ENCODE results near the gene TFEB.

Gene TFEB

DNA sequence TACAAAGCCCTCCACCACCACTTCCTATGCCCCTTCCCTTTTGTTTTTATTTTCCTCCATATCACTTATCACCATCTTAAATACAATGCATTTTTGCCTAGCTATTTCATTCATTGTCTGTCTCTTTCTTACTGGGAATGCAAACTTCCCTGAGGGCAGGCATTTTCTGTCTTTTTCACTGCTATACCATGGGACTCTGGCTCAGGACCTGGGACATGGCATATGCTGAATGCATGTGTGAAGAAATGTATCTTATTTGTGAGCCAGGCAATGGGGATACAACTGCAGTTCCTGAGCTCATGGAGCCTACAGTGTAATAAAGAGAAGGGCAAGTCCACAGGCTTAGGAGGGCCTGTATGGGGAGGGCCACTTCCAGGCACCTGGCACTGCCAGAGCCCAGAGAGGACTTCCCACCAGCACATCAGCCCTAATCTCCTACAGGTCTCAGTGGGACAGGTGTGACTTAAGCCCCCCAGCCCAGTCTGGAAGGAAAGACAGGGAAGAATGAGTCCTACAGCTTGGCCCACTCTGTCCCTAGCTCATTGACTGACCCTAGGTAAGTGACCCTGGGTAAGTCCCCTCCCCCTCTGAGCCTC, 43.2 kb downstream of the TFEB start:
- Histone ChIP-seq H3K9me3 (ENCODE audit: control insufficient read depth, insufficient read depth, low read depth, low read length) (no peaks in the 10 kb centered on the region), H3K4me3 (ENCODE audit: low read depth, low read length) (no peak overlapping the region), H3K27ac (ENCODE audit: extremely low read depth, low read depth, low read length) (no peak overlapping the region), H3K36me3 (ENCODE audit: control insufficient read depth in 2 of 2, insufficient read depth in 1 of 2, low read length in 2 of 2) (no peaks in the 10 kb centered on the region), H3K4me1 (ENCODE audit: control insufficient read depth, insufficient read depth, low read length) (no peaks in the 10 kb centered on the region)
- TF ChIP-seq ZNF174 (tag by site-specific recombination; IDR thresholded peaks at IDR 0.05) (no peak), OVOL3 (tag by site-specific recombination; IDR thresholded peaks at IDR 0.05) (no peak), RBAK (tag by site-specific recombination; IDR thresholded peaks at IDR 0.05) (no peak), OSR2 (tag by site-specific recombination; IDR thresholded peaks at IDR 0.05) (no peak), ZNF624 (tag by site-specific recombination; IDR thresholded peaks at IDR 0.05) (no peak), ZNF658 (tag by site-specific recombination; IDR thresholded peaks at IDR 0.05) (no peak), ZNF354C (tag by site-specific recombination; IDR thresholded peaks at IDR 0.05; ENCODE audit: borderline replicate concordance, low read depth) (no peak), ZNF211 (tag by site-specific recombination; IDR thresholded peaks at IDR 0.05; ENCODE audit: low read depth) (no peak), ZNF558 (tag by site-specific recombination; IDR thresholded peaks at IDR 0.05) (no peak), ZNF776 (tag by site-specific recombination; IDR thresholded peaks at IDR 0.05; ENCODE audit: borderline replicate concordance) (no peak), MZF1 (tag by site-specific recombination; IDR thresholded peaks at IDR 0.05; ENCODE audit: borderline replicate concordance) (no peak), EGR2 (tag by site-specific recombination; IDR thresholded peaks at IDR 0.05; ENCODE audit: low read depth) (no peak), ZNF664 (tag by site-specific recombination; IDR thresholded peaks at IDR 0.05) (no peak)
- TF ChIP-seq, protein P1, sequence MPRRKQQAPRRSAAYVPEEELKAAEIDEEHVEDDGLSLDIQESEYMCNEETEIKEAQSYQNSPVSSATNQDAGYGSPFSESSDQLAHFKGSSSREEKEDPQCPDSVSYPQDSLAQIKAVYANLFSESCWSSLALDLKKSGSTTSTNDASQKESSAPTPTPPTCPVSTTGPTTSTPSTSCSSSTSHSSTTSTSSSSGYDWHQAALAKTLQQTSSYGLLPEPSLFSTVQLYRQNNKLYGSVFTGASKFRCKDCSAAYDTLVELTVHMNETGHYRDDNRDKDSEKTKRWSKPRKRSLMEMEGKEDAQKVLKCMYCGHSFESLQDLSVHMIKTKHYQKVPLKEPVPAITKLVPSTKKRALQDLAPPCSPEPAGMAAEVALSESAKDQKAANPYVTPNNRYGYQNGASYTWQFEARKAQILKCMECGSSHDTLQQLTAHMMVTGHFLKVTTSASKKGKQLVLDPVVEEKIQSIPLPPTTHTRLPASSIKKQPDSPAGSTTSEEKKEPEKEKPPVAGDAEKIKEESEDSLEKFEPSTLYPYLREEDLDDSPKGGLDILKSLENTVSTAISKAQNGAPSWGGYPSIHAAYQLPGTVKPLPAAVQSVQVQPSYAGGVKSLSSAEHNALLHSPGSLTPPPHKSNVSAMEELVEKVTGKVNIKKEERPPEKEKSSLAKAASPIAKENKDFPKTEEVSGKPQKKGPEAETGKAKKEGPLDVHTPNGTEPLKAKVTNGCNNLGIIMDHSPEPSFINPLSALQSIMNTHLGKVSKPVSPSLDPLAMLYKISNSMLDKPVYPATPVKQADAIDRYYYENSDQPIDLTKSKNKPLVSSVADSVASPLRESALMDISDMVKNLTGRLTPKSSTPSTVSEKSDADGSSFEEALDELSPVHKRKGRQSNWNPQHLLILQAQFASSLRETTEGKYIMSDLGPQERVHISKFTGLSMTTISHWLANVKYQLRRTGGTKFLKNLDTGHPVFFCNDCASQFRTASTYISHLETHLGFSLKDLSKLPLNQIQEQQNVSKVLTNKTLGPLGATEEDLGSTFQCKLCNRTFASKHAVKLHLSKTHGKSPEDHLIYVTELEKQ (tag by site-specific recombination; IDR thresholded peaks at IDR 0.05; ENCODE audit: borderline replicate concordance), result no peak
- TF ChIP-seq, protein P2, sequence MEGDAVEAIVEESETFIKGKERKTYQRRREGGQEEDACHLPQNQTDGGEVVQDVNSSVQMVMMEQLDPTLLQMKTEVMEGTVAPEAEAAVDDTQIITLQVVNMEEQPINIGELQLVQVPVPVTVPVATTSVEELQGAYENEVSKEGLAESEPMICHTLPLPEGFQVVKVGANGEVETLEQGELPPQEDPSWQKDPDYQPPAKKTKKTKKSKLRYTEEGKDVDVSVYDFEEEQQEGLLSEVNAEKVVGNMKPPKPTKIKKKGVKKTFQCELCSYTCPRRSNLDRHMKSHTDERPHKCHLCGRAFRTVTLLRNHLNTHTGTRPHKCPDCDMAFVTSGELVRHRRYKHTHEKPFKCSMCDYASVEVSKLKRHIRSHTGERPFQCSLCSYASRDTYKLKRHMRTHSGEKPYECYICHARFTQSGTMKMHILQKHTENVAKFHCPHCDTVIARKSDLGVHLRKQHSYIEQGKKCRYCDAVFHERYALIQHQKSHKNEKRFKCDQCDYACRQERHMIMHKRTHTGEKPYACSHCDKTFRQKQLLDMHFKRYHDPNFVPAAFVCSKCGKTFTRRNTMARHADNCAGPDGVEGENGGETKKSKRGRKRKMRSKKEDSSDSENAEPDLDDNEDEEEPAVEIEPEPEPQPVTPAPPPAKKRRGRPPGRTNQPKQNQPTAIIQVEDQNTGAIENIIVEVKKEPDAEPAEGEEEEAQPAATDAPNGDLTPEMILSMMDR (tag by site-specific recombination; IDR thresholded peaks at IDR 0.05), result no peak
- TF ChIP-seq, protein P3, sequence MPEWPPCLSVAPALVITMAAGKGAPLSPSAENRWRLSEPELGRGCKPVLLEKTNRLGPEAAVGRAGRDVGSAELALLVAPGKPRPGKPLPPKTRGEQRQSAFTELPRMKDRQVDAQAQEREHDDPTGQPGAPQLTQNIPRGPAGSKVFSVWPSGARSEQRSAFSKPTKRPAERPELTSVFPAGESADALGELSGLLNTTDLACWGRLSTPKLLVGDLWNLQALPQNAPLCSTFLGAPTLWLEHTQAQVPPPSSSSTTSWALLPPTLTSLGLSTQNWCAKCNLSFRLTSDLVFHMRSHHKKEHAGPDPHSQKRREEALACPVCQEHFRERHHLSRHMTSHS (tag by site-specific recombination; IDR thresholded peaks at IDR 0.05), result no peak
- ChIA-PET CTCF (interaction anchor here (0.6 to 2.0 kb wide), 9 partner anchors 8 to 373 kb away, joined by 3 to 9 read pairs (median 6); no protein-coding TSS in a partner anchor), POLR2A (interaction anchor here (0.6 to 0.8 kb wide), 2 partner anchors 9 to 15 kb away, joined by 4 read pairs; no protein-coding TSS in a partner anchor)

DNA sequence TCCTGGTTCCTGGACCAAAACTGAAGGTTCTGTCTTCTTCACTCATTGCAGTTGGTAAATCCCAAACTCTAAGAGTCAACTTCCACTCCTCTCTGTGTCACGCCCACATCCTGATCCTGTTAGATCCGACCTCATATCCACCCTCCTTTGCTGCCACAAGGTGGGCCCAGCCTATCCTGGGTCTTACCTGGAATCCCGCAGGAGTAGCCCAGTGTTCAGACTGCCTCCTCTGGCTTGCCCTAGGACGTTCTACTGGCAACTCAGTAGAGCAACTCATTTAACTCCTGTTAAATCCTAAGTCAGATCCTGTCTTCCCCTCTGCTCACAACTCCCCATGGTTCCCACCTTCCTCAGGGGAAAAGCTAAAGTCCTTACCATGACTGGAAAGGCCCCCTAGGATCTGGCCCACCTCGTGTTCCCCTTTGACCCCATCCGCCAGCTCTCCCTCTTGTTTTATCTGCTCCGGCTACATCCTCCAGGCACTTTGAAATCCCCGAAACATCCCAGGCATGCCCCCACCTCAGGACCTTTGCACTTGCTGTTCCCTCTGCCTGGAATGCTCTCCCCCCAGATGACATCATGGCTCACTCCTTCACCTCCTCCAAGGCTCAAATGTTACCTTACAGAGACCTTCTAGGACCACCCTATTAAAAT, 43.9 kb downstream of the TFEB start:
- ChIA-PET CTCF (interaction anchor here (0.6 to 8.7 kb wide), 12 partner anchors 8 to 372 kb away, joined by 3 to 266 read pairs (median 6); no protein-coding TSS in a partner anchor), POLR2A (interaction anchor here (0.8 kb wide), 1 partner anchor 15 kb away, joined by 4 read pairs; no protein-coding TSS in a partner anchor)
- no peak overlapping the region for H3K27ac ChIP-seq (ENCODE audit: extremely low read depth, low read depth, low read length)
- TF ChIP-seq ZNF16 (tag by site-specific recombination; IDR thresholded peaks at IDR 0.05; ENCODE audit: low read depth) (peak; percentile 81), ZNF571 (tag by site-specific recombination; IDR thresholded peaks at IDR 0.05) (no peak), KLF10 (tag by site-specific recombination; IDR thresholded peaks at IDR 0.05) (no peak), ZNF341 (tag by site-specific recombination; IDR thresholded peaks at IDR 0.05; ENCODE audit: low read depth) (no peak), ZNF792 (tag by site-specific recombination; IDR thresholded peaks at IDR 0.05) (no peak), ZNF155 (tag by site-specific recombination; IDR thresholded peaks at IDR 0.05) (no peak), ZNF473 (tag by site-specific recombination; IDR thresholded peaks at IDR 0.05) (no peak), ZNF211 (tag by site-specific recombination; IDR thresholded peaks at IDR 0.05; ENCODE audit: low read depth) (no peak)
- TF ChIP-seq, protein P4, sequence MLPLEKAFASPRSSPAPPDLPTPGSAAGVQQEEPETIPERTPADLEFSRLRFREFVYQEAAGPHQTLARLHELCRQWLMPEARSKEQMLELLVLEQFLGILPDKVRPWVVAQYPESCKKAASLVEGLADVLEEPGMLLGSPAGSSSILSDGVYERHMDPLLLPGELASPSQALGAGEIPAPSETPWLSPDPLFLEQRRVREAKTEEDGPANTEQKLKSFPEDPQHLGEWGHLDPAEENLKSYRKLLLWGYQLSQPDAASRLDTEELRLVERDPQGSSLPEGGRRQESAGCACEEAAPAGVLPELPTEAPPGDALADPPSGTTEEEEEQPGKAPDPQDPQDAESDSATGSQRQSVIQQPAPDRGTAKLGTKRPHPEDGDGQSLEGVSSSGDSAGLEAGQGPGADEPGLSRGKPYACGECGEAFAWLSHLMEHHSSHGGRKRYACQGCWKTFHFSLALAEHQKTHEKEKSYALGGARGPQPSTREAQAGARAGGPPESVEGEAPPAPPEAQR (tag by site-specific recombination; IDR thresholded peaks at IDR 0.05), result no peak
- TF ChIP-seq, protein P5, sequence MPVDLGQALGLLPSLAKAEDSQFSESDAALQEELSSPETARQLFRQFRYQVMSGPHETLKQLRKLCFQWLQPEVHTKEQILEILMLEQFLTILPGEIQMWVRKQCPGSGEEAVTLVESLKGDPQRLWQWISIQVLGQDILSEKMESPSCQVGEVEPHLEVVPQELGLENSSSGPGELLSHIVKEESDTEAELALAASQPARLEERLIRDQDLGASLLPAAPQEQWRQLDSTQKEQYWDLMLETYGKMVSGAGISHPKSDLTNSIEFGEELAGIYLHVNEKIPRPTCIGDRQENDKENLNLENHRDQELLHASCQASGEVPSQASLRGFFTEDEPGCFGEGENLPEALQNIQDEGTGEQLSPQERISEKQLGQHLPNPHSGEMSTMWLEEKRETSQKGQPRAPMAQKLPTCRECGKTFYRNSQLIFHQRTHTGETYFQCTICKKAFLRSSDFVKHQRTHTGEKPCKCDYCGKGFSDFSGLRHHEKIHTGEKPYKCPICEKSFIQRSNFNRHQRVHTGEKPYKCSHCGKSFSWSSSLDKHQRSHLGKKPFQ (tag by site-specific recombination; IDR thresholded peaks at IDR 0.05), result no peak

More for the DNA sequence above, 43.9 kb downstream of the TFEB start:
- no peak overlapping the region for H3K4me3 ChIP-seq (ENCODE audit: low read depth, low read length)
- no peaks in the 10 kb centered on the region for H3K4me1 ChIP-seq (ENCODE audit: control insufficient read depth, insufficient read depth, low read length)
- H3K36me3 ChIP-seq (ENCODE audit: control insufficient read depth in 2 of 2, insufficient read depth in 1 of 2, low read length in 2 of 2), result no peaks in the 10 kb centered on the region
- H3K9me3 ChIP-seq (ENCODE audit: control insufficient read depth, insufficient read depth, low read depth, low read length), result no peaks in the 10 kb centered on the region
